HG02798 (cell line): Measurements from ENCODE around the gene AP2B1.
A peak's percentile ranks its signal among the peaks of the same experiment; 100 is the strongest.
"Not testable (repeated sequence)": the region's sequence is repeated elsewhere in the genome, so short reads cannot be mapped to it uniquely, and the experiment has no call there.

Experiments used
- ATAC-seq: cut with Tn5 transposase; IDR thresholded peaks from one replicate; pipeline ENCODE4 v1.9.1; 2021; ENCODE audit warnings: mild to moderate bottlenecking; ENCODE audit not compliant: unreplicated experiment, poor library complexity

The AP2B1 gene

DNA sequence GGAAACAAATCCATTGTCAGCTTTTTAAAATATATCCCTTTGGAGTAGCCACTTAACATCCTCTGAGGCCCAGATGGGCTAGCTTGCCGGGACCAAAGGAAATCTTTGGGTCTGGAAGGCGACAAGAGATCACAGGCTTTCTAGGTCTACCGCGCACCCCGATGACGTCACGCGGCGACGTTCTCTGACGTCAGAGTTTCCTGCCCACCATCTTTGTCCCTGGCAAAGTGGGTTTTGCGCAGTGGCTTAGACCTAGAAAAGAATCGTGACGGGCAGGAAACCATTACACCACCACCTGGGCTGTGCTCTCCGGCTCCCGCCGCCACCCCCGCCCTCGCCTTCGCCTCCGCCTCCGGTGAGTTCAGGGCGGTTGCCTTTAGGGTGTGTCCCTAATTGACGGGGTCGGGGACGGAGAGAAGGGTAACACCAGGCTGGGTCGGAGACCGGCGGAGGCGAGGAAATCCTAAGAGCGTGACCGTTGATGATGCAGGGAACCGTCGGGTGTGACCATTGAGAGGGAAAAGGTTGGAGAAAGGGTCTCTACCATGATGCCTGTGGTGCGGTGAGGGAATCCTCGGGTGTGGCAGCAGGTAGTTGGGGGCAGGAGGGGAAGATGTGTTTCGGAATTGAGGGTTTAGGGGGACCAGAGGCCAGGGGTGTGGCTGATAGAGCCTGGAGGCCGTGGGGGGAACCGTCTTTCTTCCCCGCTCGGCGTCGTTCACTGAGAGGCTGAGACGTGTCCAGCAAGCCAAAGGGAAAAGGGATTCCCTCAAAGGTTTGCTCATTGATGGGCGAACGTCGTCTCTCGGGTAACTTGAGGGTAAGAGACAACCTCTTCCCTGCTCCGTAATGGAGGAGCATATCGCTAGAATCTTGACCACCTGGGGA lies at the start of gene AP2B1:
AP2B1 (plus strand) TSS at position 249 of the 888 bp plus-strand sequence. CDS start 6,709 bp downstream, outside the sequence.
- ATAC-seq = peak; percentile 82

DNA sequence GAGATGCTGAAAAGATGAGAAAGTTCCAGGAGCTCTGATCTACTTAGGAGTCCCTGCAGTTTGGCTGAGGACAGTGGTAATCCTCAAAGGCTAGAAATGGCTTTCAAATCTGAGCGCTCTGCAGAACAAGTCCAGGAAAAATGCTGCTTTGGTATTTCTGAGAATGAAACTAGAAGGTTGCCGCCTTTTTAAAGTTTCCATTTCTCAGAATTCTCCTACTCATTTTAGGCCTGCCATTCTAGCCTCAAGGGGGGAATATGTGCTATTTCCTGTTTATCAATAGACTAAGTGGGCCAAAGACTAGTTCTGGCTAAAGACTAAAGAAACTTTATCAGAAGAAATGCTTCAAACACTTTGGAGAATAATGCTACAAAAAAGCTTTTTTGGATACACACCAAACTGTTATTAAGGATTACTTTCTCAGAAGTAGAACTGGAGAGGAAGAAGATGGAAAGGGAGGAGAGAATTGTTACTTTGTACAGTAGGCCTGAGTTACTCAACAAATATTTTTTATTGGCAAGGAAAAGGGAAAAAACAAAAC lies 49.5 kb upstream of the AP2B1 start, which contains the start of gene SLFN12L:
SLFN12L (minus strand) TSS at position 78 of the 541 bp plus-strand sequence. CDS start 15,314 bp downstream, outside the sequence.
- no peak for ATAC-seq

DNA sequence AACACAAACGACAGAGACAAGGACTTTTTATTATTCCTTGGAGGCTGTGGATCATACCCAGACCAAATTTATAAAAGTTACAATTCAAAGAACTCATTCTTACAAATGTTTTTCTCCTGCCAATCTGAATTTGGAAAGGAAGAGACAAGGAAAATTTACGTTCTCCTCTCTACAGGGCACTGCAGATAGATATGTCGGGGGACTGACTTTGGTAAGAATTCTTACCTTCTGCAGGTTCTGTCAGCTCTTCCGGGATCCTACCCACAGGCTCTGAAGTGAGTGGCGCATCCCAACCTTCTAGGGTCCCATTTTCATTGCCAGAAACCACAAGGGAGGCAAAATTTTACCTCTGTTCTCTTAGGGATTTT lies 47.5 kb upstream of the AP2B1 start:
- no peak for ATAC-seq

DNA sequence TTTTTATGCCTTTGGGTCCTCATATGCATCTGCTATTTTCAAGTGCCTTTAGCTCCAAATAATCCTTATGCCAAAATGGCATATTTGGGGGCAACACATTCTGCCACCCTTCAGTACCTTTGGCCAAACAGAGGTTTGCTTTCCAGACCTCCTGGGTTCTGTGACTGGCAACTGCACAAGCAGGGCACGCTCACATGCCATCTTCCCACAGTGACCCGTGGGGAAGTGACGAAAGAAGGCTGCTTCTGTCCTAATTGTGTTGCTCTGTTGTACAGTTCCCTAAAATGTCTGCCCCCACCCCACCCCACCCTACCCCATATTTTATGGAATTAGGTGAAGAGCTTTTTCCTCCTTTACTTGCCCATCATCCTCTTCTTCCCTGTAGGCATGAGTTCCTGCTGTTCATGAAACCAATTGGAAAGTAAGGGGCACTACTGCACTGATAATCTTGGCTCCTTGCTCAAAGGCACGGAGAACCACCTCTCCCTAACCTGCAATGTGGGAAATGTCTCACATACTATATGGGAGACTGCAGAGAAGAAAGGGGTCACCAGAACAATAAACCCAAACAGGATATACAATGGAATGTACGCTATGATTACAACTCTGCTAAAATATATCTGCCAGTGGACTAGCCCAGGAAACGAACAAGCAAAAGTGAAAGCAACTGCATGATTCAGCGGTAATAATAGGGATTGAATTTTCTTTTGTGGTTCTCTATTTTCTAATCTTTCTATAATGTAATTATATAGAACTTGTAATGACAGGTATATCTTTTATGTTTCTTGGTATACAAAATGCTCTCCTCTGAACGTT lies 46.3 kb upstream of the AP2B1 start:
- ATAC-seq = no peak

DNA sequence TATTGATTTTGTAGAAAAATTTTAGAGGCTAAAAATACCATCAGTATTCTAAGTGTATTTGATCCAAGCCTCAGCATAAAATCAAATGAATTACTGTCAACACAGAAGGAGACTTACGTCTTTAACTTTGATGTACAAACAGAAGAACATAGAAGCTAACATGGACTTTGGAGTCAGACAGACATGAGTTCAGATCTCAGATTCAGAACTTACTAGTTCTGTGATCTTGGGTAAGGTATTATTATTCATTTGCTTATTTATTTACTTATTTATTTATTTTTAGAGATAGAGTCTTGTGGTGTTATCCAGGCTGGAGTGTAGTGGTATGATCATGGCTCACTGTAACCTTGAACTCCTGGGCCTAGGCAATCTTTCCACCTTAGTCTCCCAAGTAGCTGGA lies 45.7 kb upstream of the AP2B1 start:
- ATAC-seq = no peak

DNA sequence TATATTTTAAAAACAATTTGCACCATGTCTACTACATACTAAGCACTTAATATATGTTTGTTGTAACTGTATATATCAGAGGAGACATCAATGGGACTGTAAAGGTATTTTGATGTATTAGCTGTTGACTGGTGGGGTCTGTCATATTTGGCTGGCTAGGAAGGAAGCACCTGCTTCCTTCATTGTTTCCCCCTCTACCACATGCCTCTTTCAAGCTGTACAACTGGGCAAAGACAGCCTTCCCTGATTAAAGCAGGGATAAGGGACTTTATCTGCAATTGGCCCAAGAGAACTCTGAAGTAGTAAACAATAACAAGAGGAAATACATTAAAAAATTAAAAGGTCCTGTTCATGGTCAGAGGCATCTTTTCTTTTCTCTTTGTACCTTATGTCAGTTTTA lies 44.1 kb upstream of the AP2B1 start:
- ATAC-seq = no peak

DNA sequence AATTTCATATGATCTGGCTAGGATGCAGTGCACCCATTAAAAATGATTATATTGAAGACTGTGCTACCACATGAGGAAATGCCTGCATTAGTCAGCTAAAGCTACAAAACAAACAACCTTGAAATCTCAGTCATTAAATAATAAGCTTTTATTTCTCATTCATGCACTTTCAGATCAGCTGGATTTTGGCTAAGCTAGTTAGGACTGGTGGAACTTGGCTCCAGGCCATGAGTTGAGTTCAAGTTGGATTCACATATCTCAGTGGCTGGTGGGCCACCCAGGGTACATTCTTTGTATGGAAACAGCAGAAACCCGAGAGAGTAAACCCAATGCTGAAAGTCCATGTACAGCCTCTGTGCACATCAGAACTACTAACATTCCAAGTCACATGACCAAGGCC lies 43.3 kb upstream of the AP2B1 start:
- no peak for ATAC-seq

DNA sequence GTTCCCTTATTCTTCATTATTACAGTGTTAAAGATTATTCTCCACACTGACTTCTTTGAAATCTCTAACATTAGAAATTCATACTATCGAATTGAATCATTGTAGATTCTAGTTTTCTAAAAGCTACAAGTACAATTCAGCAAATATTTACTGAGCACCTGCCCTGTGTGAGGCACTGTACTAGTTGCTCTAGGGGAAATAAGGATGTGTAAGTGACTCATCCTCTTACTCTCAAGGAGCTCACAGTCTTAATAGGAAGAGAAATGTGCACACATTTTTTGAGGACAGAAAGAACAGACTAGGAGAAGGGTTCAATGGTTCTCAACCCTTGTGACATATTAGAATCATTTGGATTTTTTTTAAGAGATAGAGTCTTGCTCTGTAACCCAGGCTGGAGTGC lies 42.0 kb upstream of the AP2B1 start:
- ATAC-seq = no peak

DNA sequence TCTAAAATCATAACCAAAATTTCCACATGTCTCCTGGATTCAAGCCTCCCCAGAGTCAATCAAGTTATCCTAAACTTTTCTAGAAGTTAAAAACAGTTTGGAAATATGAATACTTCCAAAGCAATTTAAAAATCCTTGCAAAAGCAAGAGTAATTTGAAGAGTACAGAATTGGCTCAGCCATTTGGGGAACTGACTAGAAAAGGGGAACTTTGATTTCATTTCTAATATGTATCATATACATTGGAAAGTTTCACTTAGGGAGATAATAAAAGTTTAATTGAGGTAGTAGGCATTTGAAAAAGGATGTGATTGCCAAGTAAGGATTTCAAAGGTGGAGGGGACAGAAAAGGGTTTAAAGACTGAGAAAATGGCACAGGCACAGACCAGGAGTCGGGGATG lies 40.6 kb upstream of the AP2B1 start:
- no peak for ATAC-seq

DNA sequence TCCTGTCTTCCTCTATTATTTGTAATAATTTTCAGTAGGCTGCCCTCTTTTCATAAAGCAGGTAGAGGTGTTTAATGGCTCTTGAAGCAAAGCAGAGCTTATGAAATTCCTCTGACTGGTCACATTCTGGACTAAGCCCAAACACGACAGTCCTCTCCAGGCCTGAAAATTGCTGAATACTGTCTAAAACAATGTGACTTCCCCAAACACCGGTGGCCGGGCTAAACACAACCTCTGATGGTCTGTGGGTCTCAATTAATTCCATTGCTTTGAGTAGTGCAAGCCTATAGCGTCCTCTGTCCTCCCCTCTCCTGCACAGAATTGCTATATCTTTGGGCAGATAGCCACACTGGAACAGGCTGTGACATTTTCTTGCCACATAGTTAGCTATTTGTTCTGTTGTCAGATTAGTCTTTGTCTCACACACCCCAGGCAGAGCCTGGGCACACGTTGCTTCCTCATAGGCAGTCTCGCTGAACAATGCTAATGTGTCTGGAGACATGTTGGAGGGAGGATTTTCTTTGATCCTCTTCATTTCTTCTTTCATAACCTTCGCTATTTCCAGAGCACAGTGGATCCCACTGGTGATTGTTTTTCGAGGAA lies 38.8 kb upstream of the AP2B1 start:
- ATAC-seq = no peak

DNA sequence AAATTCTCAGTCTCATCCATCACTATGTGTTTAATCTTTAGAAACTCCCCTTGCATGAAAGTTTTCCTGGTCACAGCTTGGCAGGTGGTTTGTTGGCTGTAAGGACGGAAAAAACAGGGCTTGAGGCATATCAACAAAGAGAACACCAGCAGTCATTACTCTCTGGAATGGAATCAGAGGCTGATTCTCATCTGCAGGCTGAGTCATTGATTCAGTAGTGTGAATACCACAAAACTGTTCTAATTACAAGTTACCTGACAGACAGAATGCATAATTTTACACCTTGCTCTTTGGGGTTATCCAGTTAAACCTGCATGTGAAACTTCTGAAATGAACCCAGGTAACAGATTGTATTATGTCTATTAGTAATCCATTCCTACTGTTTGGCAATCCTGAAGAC lies 38.1 kb upstream of the AP2B1 start:
- no peak for ATAC-seq

DNA sequence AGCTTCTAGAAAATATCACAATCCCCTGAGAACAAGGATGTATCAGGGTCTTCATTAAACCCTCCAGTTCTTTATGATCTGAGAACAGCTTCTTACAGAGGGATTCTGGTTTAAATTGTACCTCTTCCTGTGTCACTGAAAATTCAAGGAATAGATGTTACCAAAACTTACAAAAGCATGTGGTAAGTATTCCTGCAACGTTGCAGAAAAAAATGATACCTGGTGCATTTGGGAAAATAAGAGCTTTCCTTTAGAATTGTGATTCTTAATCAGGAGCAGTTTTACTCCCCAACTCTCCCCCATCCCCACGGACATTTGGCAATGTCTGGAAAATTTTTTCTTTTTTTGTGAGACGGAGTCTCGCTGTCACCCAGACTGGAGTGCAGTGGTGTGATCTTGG lies 33.8 kb upstream of the AP2B1 start:
- no peak for ATAC-seq

DNA sequence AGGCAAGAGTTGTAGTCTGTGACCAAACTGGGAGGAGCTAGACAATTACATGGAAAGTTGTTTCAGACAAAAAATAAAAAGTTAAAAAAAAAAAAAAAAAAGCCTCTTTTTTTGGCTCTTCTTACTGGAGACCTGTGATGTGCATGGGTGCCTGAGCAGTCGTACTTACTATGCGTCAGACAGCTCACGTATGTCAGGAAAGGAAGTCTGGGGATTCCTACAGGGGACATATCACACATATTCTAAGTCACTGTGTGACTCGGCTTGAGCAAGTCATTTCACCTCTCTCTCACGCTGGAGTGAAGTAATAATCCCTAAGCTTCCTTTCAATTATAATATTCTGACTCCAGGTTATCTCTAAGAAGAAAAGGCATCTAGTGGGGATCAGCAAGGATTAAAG lies 32.5 kb upstream of the AP2B1 start:
- no peak for ATAC-seq

DNA sequence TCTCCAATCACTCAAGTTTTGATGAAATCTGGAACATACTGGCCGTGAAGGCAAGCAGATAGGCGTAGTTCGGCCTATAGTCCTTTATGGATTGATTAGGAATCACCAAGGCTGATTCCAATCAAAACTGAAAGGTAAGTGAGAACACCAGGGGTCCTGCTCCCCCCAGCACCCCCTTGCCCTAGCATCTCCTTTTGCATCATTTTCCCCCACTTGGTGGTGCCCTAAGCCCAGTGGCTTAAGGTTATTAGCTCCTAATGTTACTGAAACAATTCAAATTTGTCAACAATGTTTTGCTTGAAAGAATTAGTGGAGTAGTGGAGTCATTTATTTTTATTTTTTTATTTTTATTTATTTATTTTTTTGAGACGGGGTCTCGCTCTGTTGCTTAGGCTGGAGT lies 31.4 kb upstream of the AP2B1 start:
- ATAC-seq = no peak

DNA sequence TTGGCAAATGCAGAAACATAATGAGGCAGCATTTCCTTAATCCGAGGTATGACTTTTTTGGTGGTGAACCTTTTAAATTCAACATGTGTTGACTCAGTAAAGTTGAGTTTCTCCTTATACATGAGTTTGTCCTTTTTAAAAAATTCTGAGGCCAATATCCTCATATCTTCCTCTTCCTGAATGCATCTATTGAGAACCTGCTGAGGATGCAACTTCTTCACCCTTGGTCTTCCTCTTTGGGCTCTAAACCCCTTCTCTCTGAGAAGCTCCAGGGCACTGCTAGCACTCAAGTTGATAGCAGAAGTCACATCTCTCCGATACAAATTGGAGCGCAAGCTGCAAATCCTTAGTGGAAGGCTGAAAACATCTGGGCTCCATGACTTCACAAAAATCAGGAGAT lies 29.8 kb upstream of the AP2B1 start:
- no peak for ATAC-seq

DNA sequence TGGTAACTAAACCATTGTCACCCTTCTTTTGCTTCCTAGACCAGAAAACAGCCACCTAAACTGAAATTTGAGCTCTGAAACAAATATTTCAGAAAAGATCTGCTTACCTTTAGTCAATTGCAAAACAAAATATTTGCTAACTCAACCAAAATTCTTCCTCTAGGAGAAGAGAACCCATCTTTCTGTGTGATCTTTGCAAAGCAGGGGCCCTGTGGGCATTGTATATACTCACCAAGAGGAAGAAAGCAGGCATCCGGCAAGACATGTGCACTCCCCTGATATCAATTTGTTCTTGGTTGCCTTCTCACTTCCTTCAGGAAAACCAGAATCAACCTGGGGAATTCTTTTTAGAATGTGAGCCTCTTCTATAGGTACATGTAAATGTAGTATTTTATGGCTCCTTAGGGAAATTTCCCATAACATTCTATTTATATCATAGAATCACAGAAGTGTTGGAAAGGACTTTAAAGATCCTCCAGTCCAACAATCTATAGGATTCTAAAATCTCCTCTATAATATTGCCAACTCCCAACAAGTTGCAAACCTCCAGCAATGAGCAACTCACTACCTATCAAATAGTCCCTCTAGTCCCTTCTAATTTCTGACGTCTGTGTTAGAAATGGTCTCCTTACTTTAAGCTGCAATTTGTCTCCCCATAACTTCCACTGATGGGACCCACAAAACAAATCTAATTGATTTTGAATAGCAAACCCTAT lies 27.5 kb upstream of the AP2B1 start:
- no peak for ATAC-seq

DNA sequence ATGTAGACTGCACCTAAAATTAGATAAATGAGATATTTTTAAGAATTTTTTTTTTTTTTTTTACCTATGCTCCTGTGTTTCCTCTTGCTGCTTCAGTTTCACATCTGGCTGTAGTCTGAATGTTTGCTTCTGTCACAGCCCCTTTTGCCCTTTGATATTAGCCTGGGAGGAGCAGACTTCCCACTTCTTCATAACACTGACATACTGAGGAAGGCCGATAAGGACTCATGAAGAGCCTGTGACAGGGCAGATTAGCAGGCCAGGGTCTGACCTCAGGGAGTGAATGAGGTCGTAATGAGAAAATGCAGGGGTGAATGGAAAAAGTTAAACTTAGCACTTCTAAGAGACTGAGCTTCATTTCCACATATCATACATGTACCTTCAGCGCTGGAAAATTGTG lies 26.4 kb upstream of the AP2B1 start, which contains the start of gene SLFN14:
SLFN14 (minus strand) TSS at position 117 of the 400 bp plus-strand sequence. CDS start 2,757 bp downstream, outside the sequence.
- ATAC-seq = no peak

DNA sequence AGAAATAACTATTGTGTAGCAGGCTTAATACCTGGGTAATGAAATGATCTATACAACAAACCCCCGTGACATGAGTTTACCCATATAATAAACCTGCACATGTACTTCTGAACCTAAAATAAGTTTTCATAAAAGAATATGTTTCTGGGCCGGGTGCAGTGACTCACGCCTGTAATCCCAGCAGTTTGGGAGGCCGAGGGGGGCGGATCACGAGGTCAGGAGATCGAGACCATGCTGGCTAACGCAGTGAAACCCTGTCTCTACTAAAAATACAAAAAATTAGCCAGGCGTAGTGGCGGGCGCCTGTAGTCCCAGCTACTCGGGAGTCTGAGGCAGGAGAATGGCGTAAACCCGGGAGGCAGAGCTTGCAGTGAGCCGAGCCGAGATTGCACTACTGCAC lies 23.9 kb upstream of the AP2B1 start:
- ATAC-seq = not testable (repeated sequence)

DNA sequence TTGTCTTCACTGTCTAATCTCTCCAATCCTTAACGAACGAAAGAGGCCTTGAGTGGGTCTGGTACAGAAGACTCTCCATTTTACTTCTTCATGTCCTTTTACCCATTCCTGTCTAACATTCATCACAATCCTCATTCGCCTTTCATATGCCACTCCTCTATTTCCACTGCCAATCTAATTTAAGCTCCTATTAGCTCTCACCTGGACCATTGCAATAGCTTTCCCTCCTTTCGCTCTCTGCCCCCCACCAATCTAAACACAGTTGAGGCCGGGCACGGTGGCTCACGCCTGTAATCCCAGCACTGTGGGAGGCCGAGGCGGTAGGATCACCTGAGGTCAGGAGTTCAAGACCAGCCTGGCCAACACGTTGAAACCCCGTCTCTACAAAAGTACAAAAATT lies 20.2 kb upstream of the AP2B1 start:
- no peak for ATAC-seq

DNA sequence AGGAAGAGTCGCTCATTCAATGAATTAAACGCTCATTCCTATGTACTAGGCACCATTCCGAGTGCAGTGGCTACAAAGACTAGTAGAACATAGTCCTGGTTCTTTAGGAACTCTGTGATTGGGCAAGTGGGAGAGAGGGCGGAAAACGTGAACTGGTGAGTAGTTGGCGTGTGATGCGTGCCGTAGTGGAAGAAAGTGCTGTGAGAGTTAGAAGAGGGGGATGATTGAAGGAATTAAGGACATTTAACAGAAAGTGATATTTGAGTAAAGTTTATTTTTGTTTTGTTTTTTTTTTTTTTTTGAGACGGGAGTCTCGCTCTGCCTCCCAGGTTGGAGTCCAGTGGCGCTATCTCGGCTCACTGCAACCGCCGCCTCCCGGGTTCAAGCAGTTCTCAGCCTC lies 18.6 kb upstream of the AP2B1 start:
- no peak for ATAC-seq
